Testis (tissue), 2 donors: Measurements from ENCODE around the gene NUP54.

Experiments
- CTCF ChIP-seq, 3 experiments: fragments of 450-650 bp in 2 of 3; fragments of 200-600 bp in 1 of 3; sonication (generic) in 1 of 3; IDR thresholded peaks; one replicate each; pipeline ENCODE4 v1.5.1; 2016 to 2019; ENCODE audit warnings: antibody characterized with exemption in 3 of 3, mild to moderate bottlenecking in 2 of 3, moderate library complexity in 1 of 3
- POLR2A ChIP-seq: fragments of 450-650 bp; IDR thresholded peaks from one replicate; pipeline ENCODE4 v1.6.1; 2017; ENCODE audit warnings: antibody characterized with exemption, mild to moderate bottlenecking, moderate library complexity

DNA sequence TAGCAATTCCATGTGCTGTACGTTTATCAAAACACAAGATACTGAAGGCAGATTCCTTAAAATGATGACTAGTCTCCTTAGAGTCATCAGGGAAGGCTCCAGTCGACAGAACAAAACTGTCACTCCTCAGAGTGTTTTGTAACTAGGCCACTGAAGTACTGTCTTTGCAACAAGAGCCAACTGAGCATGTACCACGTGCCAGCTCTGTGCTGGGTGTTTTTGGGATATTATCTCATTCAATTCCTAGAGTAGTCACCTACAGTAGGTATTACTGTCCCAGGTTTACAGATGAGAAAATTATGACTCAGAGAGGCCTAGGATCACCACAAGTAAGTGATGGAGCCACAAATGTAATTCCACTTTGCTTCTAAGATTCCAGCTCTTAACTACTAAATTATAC, 18.3 kb upstream of the NUP54 start:
- TF ChIP-seq CTCF (IDR thresholded peaks at IDR 0.05) = no peak
- TF ChIP-seq POLR2A = no peak
